Fibroblast of skin of abdomen (primary cell): Measurements from ENCODE around the gene SDK1.

Experiments
- DNase-seq: peaks from one replicate; pipeline ENCODE4 v3.0.0-alpha.2; 2013

The SDK1 gene

GRCh38 chr7:3832199-3832598, 531.1 kb downstream of the SDK1 start:
- DNase-seq: no peak

GRCh38 chr7:3835109-3835508, 534.1 kb downstream of the SDK1 start:
- no peak for DNase-seq

- no peak for DNase-seq
Measured at GRCh38 chr7:3836855-3837254, 535.8 kb downstream of the SDK1 start.

GRCh38 chr7:3844540-3845151, 543.6 kb downstream of the SDK1 start:
- DNase-seq: no peak

- DNase-seq: no peak
Measured at GRCh38 chr7:3846738-3847137, 545.7 kb downstream of the SDK1 start.

- no peak for DNase-seq
Measured at GRCh38 chr7:3847336-3847735, 546.3 kb downstream of the SDK1 start.

- DNase-seq: no peak
Measured at GRCh38 chr7:3859431-3859830, 558.4 kb downstream of the SDK1 start.

- no peak for DNase-seq
Measured at GRCh38 chr7:3860932-3861331, 559.9 kb downstream of the SDK1 start.

DNA sequence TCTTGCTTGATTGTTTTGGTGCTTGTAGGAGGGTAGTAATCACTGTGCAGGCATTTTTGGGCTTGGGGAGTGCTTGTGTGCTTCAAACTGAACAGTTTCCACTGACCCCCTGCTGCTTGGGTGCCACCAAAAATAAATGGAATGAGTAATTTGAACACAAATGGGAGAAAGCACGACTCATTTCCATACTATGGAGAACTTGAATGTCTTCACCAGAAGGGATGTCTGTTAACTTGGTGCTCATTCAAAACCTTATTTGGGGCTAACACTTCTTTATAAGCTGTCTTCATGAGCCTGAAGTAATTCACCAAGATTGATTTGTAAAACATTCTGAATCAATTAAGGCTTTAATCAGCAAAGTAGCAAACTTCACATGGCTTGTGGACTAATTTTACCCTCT, 560.3 kb downstream of the SDK1 start:
- DNase-seq: peak; percentile 43

GRCh38 chr7:3861941-3862340, 560.9 kb downstream of the SDK1 start:
- peak; percentile 89 for DNase-seq

GRCh38 chr7:3862774-3863173, 561.7 kb downstream of the SDK1 start:
- peak; percentile 35 for DNase-seq

DNA sequence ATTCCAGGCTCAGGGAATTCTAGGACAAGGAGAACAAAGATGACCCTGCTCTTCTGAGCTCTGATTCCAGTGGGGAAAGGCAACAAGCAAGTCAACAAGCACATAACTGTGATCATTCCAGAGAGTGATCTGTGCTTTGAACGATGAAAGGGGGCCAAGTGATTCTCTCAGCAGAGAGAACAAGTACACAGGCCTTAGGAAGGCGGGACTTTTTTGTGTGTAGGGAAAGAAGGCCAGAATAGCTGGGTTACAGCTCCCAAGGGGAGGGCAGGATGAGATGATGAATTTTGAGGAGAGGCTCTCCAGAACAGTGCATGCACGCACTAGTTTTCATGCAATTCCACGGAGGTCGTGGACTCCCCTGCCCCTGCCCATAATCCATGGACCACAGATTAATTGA, 565.2 kb downstream of the SDK1 start:
- DNase-seq: no peak

DNA sequence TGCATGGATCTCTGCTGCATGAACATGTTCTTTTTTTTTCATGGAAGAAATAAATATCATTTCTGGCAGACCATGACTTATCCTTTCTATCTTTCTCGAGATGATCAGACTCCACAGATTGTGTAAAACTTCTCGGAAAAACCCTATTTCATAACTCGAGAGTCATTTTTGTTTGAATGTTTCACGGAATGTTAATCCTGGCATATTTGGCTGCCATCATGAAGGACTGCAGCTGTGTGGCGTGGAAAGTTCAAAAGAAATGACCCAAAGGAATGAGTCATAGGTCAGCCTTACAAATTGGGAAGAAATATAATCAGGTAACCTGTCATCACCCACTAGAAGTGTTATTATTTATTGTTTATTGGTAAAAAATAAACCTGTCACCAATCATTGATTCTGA, 566.8 kb downstream of the SDK1 start:
- DNase-seq: peak; percentile 16

- no peak for DNase-seq
Measured at GRCh38 chr7:3879355-3880075, 578.5 kb downstream of the SDK1 start.

DNA sequence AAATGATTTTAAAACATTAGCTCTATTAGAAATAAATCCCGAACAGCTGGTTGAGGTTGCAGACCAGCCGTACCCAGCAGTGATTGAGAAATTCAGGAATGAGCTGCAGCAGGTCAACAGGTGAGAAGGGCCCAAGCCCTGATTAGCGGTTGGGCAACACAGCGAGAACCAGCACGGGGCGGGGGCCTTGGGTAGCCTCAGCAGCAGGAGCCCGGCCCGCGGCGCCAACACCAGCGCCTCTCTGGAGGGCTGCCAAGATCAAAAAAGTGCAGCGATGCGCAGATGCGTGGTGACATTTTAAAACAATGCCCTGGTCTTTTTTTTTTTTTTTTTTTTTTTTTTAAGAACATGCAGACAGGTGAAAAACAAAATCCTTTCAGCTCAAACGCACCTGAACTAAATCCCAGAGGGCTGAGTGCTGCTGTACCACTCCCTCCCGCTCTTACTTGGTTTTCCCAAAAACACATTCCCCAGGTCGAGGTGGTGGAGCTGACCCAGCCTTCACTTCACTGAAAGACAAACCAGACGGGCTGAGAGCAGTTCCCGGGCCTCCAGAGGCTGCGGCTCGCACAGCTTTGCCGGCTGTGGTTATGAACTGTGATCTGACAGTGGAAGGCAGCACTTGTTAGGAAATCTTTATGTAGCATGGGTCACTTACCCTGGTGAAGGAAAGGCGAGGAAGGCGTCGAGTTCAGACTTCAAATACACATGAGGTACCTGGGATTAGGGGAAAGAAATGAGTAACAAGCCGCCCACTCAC, 579.4 kb downstream of the SDK1 start:
- DNase-seq: no peak

GRCh38 chr7:3882782-3883181, 581.7 kb downstream of the SDK1 start:
- no peak for DNase-seq

DNA sequence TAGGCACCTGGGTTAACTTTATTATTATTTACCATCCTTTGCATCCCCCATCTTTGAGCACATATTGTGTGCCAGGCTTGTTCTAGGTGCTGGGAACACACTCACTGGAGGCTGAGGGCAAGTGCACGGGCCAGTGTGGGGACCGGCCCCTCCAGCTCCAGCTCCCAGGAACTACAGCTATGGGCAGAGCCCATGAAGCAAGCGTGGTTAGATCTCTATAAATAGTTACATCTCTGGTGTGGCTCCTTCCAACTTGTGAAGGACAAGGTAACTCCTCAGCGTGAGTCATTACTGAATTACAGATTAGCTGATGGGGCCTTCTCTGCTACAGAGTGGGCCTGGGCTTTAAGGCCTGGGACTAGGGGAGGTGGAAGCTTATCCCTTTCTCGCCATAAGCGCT, 583.5 kb downstream of the SDK1 start:
- no peak for DNase-seq

DNA sequence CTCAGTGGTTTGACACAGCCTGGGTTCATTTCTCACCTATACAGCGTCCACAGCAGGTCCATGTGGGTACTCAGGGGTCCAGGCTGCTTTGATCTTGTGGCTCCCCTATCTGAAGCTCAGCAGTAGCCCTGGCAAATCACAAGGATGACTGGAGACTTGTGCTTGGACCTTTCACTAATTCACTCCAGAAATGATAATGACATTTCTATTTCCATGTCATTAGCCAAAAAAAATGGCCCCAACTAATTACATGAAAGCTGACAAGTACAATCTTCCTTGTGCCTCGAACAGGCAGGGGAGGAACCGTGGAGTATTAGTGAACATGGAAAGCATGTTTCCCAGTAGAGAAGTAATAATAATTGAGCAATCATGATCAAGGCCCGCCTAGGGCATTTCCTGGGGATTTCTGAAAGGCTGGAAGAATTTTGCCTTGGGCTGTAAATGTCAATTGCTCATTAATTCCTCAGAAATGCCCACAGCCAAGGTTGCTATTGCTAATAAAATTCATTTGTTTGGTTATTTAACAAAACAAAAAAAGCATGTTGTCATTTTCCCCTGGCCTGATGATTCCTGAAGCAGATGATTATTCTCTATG, 586.1 kb downstream of the SDK1 start:
- DNase-seq: no peak

DNA sequence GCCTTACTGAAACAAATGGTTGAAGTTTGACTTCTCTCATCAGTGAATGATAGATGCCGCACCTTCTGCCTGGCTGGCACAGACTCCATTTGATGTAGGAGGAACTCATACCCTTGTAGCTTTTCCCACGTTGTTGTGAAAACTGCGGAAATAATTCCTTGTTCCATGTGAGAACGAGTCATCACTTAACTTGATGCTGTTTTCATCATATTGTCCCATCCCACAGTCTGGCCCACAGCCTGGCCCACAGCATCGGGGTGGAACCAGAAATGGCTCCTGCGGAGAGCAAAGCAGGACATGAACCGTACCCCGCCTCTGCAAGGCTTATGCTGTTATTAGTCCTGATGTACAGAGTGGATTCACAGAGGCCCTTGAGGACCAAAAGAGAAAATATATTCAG, 587.0 kb downstream of the SDK1 start:
- DNase-seq: no peak

GRCh38 chr7:3892157-3892556, 591.1 kb downstream of the SDK1 start:
- no peak for DNase-seq

DNA sequence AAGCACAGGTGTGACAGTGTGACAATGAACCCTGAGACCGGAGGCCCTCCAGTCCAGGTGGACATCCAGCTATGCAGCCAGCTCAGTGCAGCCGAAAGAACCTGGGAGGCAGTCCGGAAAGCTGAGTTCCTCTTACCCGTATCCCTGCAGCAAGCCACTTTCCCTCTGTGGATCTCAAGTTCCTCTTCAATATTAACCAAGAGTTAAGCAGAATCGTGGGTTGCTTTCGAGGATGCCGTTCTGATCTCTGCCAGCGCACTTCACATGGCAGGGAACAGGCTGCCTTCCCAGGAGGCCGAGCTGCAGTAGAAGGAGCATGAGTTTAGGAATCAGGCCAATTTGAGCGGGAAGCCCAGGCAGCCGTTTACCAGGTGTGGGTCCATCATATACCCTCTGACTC, 591.6 kb downstream of the SDK1 start:
- no peak for DNase-seq

GRCh38 chr7:3893151-3893788, 592.2 kb downstream of the SDK1 start:
- DNase-seq: no peak

GRCh38 chr7:3893789-3894153, 592.7 kb downstream of the SDK1 start:
- no peak for DNase-seq
